NCI-H128 (cell line): ENCODE measurements around the gene UGT2B15.
"Not testable (repeated sequence)": the region's sequence is repeated elsewhere in the genome, so short reads cannot be mapped to it uniquely, and the experiment has no call there.

ENCODE experiments used
- DNase-seq: peaks from one replicate; lab custom pipeline; 2025; ENCODE audit not compliant: unreplicated experiment; lab: John Stamatoyannopoulos, UW

The UGT2B15 gene

GRCh38 chr4:68656445-68656973 is 13.9 kb downstream of the UGT2B15 start:
- DNase-seq, result not testable (repeated sequence)

- DNase-seq, result no peak
Observed at GRCh38 chr4:68655764-68656444, 14.5 kb downstream of the UGT2B15 start.

DNA sequence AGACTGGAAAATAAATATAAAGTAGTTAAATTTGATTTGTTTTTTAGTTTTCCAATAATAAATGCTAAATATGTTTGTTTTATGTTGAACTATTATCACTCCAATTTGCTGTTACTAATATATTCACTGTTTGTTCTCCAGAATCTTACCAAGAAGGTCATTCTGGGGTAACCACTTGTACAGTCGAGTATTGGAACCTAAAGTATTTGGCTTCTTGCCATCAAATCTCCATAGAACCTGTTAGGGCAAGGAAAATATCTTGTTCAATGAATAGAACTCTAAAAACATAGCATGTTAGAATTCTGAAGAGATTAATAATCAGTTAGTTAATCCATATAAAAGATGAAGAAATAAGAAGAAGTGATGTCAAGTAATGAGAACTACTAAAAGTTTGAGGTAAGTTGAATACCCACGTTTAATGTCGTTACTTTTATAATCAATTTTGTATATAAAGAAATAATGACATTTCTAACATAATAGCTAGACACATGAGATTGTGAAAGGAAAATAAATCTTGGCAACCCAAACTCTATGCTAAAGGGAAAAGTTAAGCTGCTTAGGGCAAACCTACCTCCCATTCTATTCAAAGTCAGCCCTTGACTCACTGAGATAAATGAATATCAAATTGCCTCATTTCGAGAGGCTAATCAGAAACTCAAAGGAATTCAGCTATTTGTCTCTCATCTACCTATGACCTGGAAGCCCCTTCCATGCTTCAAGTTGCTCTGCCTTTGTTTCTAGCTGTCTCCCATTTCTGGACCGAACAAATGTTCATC is 15.3 kb downstream of the UGT2B15 start:
- no peak for DNase-seq

- no peak for DNase-seq
Observed at GRCh38 chr4:68651932-68652331, 18.5 kb downstream of the UGT2B15 start.

- DNase-seq, result no peak
Observed at GRCh38 chr4:68630371-68630770, 40.1 kb downstream of the UGT2B15 start.

DNA sequence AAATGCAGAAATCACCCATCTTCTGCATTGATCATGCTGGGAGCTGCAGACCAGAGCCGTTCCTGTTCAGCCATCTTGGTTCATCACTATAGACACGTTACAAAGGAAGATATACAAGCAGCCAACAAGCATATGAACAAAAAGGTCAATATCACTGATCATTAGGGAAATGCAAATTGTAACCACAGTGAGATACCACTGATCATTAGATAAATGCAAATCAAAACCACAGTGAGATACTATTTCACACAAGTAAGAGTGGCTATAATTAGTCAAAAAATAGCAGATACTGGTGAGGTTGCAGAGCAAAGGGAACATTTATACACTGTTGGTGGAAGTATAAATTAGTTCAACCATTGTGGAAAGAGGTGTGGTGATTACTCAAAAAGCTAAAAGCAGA is 47.7 kb downstream of the UGT2B15 start:
- DNase-seq, result not testable (repeated sequence)

DNA sequence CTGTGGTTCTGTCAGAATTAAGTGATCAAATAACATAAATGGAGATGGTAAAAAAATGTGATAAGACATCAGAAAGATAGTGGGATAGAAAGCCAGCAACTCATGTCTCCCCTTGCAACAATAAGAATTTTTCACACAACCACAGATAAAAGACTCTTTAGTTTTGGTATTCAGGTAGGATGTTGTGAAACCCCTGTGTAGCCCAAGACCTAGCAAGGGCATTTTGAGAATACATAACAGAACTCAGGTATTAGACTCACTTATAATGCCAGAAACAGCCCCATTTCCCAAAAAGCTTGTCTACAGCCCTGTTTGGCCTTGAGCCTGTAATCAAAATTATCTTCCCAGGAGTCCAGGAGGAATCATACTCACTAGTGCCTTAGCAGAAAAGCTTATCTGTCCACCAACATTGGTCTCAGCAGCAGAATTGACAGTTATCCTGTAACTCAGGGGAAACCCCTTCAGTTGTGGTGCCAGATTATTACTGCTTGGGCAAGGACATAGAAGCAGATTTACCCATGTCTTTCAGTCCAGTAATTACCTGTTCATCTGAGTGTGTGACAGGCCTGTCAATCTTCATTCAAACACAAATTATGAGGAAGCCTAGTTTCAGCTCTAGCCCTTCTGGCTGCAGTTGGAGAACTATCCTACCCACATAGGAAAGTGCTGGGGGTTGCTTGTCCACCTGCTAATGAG is 53.3 kb downstream of the UGT2B15 start:
- no peak for DNase-seq

GRCh38 chr4:68615699-68616422 is 54.6 kb downstream of the UGT2B15 start:
- DNase-seq, result no peak

DNA sequence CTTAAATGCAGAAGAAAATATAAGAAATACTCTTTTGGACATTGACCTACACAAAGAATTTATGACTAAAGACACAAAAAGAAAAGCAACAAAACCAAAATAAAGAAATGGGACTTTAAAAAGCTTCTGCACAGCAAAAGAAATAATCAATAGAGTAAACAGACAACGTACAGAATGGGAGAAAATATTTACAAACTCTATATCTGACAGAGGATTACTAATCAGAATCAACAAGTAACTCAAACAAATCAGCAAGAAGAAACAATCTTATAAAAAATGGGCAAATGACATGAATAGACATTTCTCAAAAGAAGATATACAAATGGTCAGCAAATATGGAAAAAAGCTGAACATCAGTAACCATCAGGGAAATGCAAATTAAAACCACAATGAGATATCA is 56.7 kb downstream of the UGT2B15 start:
- no peak for DNase-seq

- DNase-seq, result no peak
Observed at GRCh38 chr4:68606240-68606639, 64.2 kb downstream of the UGT2B15 start.

DNA sequence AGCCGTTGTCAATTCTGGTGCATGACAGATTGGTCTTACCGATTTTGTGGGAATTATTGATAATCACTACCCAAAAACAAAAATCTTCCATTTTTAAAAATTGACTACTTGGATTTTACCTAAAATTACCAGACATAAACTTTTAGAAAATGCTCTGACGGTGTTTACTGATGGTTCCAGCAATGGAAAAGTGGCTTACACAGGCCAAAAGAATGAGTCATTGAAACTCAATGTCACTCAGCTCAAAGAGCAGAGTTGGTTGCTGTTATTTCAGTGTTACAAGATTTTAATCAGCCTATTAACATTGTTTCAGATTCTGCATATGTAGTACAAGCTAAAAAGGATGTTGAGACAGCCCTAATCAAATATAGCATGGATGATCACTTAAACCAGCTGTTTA is 71.3 kb downstream of the UGT2B15 start:
- no peak for DNase-seq

GRCh38 chr4:68597482-68597881 is 73.0 kb downstream of the UGT2B15 start:
- no peak for DNase-seq
